GM12878 (cell line): Measurements from ENCODE around the gene MILR1. TPM values are rescaled to one million over a fixed set of nuclear protein-coding genes. Genes with fewer than 3 reads are reported as not detected.

Experiments
- CBFB ChIP-seq: IDR thresholded peaks from 2 replicates; pipeline ENCODE4 v1.6.1; 2016; ENCODE audit warnings: antibody characterized with exemption, low read depth
- CHD1 ChIP-seq: IDR thresholded peaks from 2 replicates; pipeline ENCODE4 v1.6.1; 2012; ENCODE audit warnings: low read depth, low read length, improper control_type of control experiment
- EED ChIP-seq: sonication (generic); IDR thresholded peaks from 2 replicates; pipeline ENCODE4 v1.6.1; 2016; ENCODE audit warnings: antibody characterized with exemption, low read depth
- FOS ChIP-seq: IDR thresholded peaks from 3 replicates; pipeline ENCODE4 v1.6.1; 2011; ENCODE audit warnings: borderline replicate concordance; ENCODE audit not compliant: insufficient read length; ENCODE audit errors: extremely low read depth
- GABPA ChIP-seq: IDR thresholded peaks from 2 replicates; pipeline ENCODE4 v1.6.1; 2014; ENCODE audit warnings: antibody characterized with exemption, low read depth, mild to moderate bottlenecking, inconsistent platforms
- HDAC2 ChIP-seq: fragments of 200-600 bp; sonication (generic); IDR thresholded peaks from 2 replicates; pipeline ENCODE4 v1.6.1; 2017
- HDAC6 ChIP-seq: fragments of 200-600 bp; sonication (generic); IDR thresholded peaks from one replicate; pipeline ENCODE4 v1.8.0; 2017; ENCODE audit warnings: antibody characterized with exemption; ENCODE audit not compliant: unreplicated experiment
- KAT2A ChIP-seq: conservative IDR thresholded peaks from 2 replicates; pipeline ENCODE4 v1.6.1; 2011; ENCODE audit warnings: low read depth, low read length; ENCODE audit not compliant: control insufficient read depth
- KDM1A ChIP-seq: fragments of 200-600 bp; sonication (generic); IDR thresholded peaks from 2 replicates; pipeline ENCODE4 v1.6.1; 2016; ENCODE audit warnings: borderline replicate concordance
- MTA2 ChIP-seq: fragments of 450-650 bp; IDR thresholded peaks from 2 replicates; pipeline ENCODE4 v1.6.1; 2016; ENCODE audit warnings: low read depth, mild to moderate bottlenecking, moderate library complexity
- MTA3 ChIP-seq: IDR thresholded peaks from 2 replicates; pipeline ENCODE4 v1.6.1; 2012; ENCODE audit warnings: low read length, inconsistent platforms, borderline replicate concordance
- MYC ChIP-seq: IDR thresholded peaks from 2 replicates; pipeline ENCODE4 v1.6.1; 2011; ENCODE audit warnings: mild to moderate bottlenecking, low read length, moderate library complexity, inconsistent platforms; ENCODE audit not compliant: insufficient read depth, insufficient replicate concordance, insufficient read length, severe bottlenecking
- NR2C2 ChIP-seq: IDR thresholded peaks from 2 replicates; pipeline ENCODE4 v1.6.1; 2011; ENCODE audit warnings: borderline replicate concordance, low read depth; ENCODE audit not compliant: control insufficient read depth, insufficient read length
- POLR2A ChIP-seq: IDR thresholded peaks from 2 replicates; pipeline ENCODE4 v1.6.1; 2011; ENCODE audit warnings: low read depth, mild to moderate bottlenecking, low read length
- SREBF1 ChIP-seq: IDR thresholded peaks from 2 replicates; pipeline ENCODE4 v1.6.1; 2012; ENCODE audit warnings: mild to moderate bottlenecking, low read length
- STAT1 ChIP-seq: fragments of 450-650 bp; conservative IDR thresholded peaks from 2 replicates; pipeline ENCODE4 v1.6.1; 2014; ENCODE audit warnings: antibody characterized with exemption, mild to moderate bottlenecking
- STAT3 ChIP-seq: IDR thresholded peaks from 2 replicates; pipeline ENCODE4 v1.6.1; 2011; ENCODE audit warnings: low read depth, low read length, improper control_type of control experiment
- ZBED1 ChIP-seq: IDR thresholded peaks from 2 replicates; pipeline ENCODE4 v1.6.1; 2016; ENCODE audit warnings: borderline replicate concordance
- ZNF622 ChIP-seq: fragments of 450-650 bp; IDR thresholded peaks from 2 replicates; pipeline ENCODE4 v1.6.1; 2017; ENCODE audit warnings: mild to moderate bottlenecking, inconsistent platforms
- ZSCAN29 ChIP-seq: fragments of 450-650 bp; IDR thresholded peaks from 2 replicates; pipeline ENCODE4 v1.6.1; 2017; ENCODE audit warnings: mild to moderate bottlenecking, moderate library complexity
- polyA plus RNA-seq, 11 experiments: library from polyadenylated mRNA; depleted of rRNA in 4 of 11; unstranded in 6 of 11; stranded (reverse) in 5 of 11; fragments of >200 nt; fragmentation: Nextera tagmentation in 4 of 11; fragmentation: Illumina TruSeq in 1 of 11; extraction: Ambion mirVana in 4 of 11; extraction: Trizol in 1 of 11; gene quantifications; 1 replicate in 1 of 11; 2 replicates in 10 of 11; pipeline versions ENCODE4 v1.2.1 to v1.2.3, GENCODE V29; 2011 to 2016; ENCODE audit warnings: inconsistent platforms in 2 of 11, missing spikeins in 2 of 11, low read depth in 1 of 11
- total RNA-seq, 4 experiments: library from RNA; depleted of rRNA in 3 of 4; stranded (reverse); fragments of >200 nt in 3 of 4; fragmentation: Illumina TruSeq in 1 of 4; extraction: Trizol in 1 of 4; gene quantifications; 2 replicates each; pipeline versions ENCODE4 v1.2.1 to v1.2.3, GENCODE V29; 2013 to 2021

The MILR1 gene
- total and polyA plus RNA-seq, 10 of the 15 experiments (the other 5 are each of a cell fraction or from before 2014, with no cell fraction given) = 2.0 to 47.2 (median 17.2) TPM

DNA sequence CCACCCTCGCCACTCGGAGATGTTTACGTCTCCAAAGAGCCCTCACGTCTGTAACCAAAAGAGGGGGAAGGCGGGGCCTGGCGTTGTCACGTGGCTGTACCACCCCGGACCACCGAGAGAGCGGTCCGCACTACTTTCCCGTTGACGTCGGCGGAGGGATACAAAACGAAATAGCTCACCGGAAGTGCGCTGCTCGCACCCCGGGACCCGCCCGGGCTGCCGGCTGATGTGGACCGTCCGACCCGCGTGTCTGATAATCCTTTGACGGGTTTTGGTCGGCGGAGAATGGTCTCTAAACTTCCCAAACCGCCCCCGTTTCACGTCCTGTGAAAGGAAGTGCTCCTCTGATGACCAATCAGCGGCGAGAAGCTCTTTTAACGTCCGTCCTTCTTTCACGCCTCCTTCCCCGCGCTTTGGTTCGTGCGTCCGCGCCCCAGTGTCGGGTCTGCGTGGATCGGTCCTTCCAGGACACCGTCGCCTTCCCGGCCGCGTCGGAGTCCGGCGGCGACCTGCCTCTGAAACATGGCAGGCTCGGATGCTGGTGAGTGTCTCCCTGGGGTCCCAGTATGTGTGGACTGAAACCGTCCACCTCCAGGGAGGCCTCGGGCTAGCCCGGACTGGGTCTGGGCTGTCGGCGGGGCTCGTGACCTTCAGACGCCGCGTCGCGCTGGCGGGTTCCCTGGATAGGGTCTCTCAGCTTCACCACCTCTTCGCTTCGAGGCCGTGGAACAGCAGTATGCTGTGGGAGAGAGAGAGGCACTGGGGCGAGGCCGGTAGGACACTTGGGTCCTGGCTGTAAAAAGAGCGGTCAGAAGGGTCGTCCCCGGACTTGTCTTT is 57.9 kb downstream of the MILR1 start, which contains the start of gene CEP95 (continued):
- TF ChIP-seq KAT2A (no peak), ZNF622 (no peak), GABPA (peak; percentile 85), FOS (no peak), MYC (peak; percentile 37), MTA3 (no peak), CHD1 (no peak; the same call in 1 of the 2 replicates), KDM1A (no peak), NR2C2 (no peak), STAT1 (peak; percentile 82; the same call in 1 of the 2 replicates), HDAC2 (no peak), MTA2 (peak; percentile 51), SREBF1 (no peak), ZSCAN29 (no peak), EED (peak; percentile 15; the same call in 1 of the 2 replicates), ZBED1 (no peak), CBFB (peak; percentile 71; the same call in 1 of the 2 replicates), STAT3 (no peak), POLR2A (peak; percentile 90), HDAC6 (no peak)
